ENCODE results near the gene KCNIP3.
"Not testable (repeated sequence)": the region's sequence is repeated elsewhere in the genome, so short reads cannot be mapped to it uniquely, and the experiment has no call there.

KCNIP3 gene

DNA sequence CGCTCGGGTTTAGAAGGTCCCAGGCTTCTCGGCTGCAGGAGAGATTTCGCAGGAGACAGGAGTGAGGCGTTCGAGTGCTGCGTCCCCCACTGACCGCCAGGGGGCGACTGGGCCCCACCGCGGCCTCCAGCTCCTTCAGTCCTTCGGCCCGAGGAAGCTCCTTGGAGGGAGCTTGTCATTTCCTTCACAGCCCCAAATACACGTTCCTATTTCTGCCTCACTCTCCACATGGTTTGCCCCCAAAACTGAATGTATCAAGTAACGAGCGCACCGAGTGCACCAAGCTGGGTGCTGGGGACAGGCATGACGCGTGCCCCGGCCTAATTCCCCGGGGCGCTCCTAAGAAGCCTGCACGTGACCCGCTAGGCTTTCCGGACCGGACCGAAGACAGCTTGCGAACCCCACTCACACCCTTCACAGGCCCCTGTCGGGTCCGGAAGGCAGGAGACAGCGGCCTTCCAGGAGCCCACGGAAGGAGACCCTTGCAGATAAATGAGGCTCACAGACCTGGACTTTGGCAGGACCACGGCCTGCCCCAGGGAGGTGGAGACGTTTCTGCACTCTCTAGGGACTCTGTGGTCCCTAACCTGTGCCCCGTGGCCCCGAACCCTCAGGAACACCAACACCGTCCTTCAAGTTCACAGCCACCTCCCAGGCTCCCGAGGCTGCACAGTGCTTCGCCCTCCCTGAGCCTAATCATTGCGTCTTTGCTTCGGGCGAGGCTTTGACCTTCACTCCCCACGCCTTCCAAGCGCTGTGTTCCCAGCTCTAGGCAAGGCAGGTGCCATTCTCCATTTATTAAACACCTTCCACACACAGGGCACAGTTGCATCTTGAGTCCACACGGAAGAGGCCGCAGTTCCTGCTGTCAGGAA is 92.3 kb downstream of the KCNIP3 start:
- no peak for FAIRE-seq

DNA sequence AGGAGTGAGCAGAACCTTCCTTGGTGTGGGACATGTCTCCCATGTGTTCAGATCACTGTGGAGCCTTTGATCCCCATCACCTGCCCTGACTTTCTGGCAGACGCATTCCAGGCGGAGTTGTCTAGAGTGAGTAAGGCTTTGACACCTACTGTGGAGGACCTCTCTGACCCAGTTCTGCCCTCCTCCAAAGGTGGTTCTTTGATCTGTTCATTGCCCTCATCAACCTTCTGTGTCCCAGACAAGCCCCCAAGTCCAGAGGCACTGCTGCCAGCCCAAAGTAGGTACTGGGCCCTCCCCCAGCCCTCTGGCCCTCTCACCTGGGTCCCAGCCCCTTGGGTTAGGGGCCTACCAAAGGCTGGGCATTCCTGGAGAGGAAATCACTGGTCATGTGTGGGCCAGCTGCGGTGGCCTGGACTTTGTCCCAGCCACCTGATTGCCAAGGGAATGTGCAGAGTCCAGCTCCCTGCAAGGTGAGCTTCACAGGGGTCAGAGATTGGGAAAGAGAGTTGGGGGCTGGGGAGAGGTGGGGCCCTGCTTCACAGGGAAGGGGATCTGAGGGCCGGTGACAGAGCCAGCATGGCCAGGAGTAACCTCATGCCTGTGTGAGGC is 93.2 kb downstream of the KCNIP3 start:
- no peak for FAIRE-seq

DNA sequence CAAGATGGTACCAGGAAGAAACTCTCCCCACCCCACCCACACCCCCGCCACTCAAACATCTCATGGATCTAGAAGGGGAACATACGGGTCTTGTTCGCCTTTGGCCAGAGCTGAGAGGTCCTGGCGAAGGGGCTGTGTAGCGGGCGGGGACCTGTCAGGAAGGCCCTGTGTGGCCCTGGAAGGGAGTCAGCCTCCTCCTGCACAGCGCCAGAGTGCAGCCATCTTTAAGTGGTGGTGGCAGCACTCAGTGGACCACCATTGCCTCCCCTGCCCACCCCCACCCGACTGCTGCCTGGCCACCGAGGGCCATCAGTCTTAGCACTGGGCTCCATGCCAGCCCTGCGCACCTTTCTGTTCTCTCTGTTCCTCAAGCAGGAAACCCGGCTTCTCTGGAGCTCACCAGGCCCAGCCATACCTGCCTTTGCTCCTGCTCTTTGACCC is 93.8 kb downstream of the KCNIP3 start:
- FAIRE-seq = no peak

DNA sequence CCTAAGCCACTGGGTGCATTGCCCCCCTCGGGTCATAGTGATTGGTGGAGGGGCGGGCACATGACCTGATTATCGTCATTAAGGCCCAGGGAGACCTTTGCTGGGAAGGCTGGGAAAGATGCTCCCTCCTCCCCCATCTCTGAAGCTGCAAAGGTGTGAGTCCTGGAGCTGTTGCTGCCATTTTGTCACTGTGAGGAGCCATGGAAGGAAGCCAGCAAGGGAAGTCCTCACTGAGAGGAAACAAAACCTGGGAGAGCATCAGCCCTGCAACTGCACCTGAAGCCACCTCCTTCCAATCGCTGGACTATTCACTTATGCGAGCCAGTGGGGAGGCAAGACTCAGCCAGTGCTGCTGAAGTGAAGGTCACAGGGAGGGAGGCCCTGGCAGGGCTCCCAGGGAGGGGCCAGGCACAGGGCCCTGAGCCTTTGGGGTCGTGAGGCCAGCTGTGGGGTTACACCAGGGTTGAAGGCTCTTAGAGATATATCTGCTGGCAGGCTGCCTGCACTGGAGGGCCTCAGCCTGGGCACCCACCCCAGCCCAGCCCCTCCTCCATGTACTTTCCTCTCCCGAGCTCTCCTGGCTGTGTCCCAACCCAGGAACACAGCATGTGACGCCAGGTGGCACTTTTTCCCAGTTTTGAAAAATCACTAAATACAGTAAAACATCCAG is 94.6 kb downstream of the KCNIP3 start:
- no peak for FAIRE-seq

DNA sequence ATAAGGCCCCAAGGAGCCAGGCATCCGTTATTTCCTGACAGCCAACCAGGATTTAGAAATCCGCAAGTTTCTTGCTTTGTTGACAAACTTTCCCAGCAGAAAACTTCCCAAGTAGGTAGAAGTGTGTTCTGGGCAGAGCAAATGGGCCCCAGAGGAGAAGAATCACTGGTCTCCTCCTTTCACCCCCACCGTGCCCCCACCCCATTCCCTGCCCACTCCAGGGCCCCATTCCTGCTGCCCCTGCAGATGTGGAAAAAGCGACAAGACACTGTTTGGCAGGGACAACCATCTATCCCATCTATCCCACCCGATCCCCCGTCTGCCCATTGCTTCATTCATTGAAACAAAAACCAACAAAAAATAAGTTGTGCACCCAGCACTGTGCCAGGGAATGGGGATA is 95.2 kb downstream of the KCNIP3 start:
- no peak for FAIRE-seq

DNA sequence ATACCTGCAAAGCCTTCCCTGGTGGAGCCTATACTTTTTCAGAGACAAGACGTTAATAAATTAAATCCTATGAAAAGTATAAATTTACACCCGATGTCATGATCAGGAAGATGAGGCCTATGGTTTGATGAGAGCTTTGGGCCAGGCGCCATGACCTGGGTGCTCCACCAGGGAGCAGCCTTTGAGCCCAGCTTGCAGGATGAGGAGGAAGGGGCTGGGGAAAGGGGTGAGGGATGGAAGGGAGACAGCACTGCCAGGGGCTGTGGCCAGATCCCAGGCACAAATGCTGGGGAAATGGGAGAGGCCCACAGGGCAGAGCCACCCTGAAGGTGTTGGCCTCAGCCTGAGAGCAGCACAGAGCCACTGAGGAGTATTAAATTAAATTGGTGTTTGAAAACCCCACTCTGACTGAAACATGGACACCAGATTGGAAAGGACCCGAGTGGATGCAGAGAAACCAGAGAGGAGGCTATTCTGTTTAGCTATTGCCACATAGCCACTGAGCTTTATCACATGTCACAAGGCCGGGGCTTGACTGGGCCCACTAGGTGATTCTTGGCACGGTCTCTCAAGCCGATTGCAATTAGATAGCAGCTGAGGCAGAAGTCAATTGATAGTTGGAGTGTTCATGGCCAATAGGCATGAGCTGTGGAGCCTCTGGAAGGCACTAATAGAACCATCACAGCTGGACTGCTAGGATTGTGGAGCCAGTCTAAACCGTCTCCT is 95.7 kb downstream of the KCNIP3 start:
- FAIRE-seq = no peak

DNA sequence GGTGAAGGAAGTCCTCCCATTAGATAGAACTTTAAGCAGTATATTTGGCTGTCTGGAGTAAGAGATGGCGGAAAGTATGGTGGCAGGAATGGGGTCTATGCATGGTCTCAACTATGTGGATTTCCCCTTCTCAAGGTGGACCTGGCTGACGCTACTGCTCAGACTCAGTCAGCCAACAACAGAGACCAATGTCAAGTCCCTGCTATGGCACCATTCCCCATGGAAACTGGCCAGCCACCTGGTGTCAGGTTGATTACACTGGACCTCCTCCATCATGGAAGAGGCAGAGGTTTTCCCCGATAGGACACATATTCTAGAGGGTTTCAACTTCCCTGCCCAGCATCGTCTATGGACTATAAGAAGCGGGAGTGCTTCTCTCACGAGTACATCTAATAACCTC is 96.8 kb downstream of the KCNIP3 start:
- FAIRE-seq = no peak

DNA sequence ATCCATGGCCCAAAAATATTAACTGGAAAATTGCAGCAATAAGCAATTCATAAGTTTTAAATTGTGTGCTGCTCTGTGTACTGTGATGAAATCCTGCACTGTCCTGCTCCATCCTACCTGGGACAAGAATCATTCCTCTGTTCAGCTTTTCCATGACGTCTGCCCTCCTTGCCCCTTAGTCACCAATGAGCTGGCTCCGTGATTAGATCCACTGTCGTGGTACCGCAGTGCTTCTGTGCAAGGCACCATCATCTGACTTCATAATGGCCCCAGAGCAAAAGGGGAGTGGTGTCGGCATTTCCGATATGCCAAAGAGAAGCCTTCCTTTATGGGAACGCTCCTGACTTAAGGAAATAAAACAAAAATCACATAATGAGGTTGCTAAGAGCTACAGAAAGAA is 101.9 kb downstream of the KCNIP3 start:
- FAIRE-seq = no peak

DNA sequence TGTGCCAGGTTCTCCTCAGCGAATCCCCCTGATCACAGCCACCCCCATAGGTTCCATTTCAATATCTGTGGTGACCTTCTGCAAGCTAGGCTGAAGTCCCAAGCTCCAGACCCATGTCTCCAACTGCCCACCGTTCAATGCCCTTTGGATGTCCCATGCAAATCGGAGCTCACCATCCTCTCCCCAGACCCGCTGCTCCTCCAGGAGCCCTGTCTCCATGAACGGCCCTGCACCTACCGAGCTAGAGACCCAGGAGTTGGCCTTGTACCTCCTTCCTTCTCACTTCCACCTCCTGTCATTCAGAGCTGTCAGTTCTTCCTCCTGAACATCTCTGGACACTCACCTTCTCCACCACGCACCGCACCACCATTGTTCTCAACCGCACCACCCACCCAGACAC is 104.3 kb downstream of the KCNIP3 start:
- FAIRE-seq = no peak

DNA sequence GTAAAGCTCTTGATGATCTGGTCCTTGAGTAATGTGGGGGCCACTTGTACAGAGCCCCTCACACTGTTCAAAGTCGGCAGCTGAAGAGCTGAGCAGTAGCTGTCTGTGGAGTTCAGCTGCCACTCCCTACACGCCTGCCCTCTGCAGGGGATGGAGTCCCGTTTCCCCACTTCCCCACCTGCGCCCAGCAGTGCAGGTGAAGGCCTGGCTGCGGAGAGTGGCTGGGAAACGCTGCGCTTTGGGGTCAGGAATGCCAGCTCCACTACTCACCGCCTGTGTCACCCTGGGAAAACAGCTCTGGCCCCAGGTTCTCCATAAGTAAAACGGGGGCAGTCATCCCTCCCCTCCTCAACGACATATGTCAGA is 104.8 kb downstream of the KCNIP3 start:
- FAIRE-seq = not testable (repeated sequence)

DNA sequence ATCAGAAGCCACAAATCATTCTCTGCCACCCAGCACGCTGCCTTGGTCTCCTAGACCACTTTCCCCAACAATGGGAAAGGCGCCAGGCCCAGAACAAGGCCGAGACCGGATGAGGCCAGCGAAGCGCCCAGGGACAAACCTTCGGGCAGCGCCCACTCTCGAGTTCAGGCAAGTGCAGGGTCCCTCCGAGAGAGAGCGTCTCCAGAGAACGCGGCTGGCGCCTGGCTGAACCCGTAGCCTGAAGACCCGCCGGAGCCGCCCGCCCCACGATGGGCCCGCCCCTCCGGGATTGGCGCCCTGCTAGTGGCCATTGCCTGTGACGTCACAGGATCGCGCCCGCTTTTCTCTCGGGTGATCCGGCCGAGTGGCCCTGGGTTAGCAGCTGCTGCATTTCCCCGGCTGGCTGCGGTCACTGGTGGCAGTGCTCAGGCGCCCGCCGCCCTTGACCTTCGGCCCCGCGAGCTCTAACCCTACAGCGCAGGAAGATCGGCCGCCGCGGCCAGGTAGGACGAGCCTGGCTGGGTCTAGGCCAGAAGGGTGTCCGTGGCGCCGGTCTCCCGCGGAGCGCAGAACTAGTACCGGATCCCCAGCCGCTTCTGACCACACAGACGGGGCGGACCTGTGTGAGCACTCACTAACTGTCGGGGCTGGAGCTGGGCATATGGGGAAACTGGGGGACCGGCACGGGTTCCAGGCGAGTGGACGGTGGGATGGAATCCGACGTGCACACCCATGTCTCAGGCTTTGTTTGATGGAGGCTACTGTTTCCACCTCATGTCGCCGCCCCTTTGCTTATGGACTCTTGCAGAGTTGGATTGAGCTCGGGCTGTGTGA is 105.4 kb downstream of the KCNIP3 start, which contains the start of gene FAHD2A:
Gene FAHD2A (plus strand): TSS at position 339 of the 834 bp plus-strand sequence. CDS start 2,851 bp downstream, outside the sequence.
- FAIRE-seq = no peak

DNA sequence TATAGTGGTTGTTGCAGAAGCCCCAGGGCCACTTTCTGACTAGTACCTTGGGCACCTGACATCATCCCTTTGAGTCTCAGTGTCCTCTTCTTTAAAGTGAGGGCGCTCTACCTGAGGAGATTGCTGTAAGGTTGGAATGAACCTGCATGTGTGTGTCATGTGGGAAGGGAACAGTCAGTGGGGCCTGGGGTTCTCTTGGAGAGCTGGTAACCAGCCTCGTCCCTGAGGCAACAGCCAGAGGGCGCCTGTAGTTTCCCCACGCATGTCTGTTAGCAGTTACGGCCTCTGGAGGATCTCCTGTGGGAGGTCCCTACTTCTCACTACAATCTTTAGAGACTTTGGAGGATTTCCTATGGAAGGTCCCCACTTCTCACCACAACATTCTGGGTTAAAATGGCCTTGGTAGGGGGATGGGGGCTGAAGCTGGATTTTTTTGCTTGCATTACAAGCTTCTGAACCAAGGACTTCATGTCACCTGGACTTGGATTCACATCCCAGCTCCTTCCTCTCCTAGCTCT is 106.1 kb downstream of the KCNIP3 start:
- FAIRE-seq = not testable (repeated sequence)

DNA sequence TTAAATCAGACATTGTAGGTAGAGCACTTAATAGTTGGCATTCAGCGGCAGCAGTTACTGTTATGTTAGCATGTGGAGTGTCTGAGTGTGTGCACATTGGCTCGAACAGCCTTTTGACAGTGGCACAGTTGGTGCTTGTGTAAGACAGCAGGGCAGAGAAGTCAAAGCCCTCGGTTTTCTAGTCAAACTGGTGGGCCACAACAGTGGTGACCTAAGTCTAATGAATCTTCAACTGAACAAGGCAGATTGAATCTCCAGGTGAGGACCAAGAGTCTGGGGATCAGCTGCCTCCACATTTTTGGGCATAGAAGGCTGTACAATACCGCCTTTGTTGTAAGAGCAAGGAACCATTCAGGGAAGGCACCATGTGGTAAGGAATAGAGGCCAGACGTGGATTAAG is 106.7 kb downstream of the KCNIP3 start:
- not testable (repeated sequence) for FAIRE-seq

DNA sequence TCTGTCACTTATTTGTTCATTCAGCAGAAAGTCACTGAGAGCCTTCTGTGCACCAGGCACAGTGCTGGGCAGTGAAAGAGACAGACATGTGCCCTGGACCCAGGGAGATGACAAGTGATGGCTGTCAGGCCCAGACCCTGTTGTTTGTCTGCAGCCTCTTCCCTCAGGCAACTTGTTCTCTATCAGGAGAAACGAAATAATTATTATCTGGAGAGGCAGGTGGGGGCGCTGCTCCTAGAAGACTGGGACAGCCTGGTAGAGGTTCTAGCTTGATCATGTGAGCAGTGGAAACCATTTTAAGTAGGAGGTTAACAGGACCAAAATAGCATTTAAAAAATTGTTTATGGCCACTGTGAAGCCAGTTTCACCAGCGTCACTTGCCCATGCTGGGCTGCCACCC is 107.5 kb downstream of the KCNIP3 start:
- FAIRE-seq = not testable (repeated sequence)

DNA sequence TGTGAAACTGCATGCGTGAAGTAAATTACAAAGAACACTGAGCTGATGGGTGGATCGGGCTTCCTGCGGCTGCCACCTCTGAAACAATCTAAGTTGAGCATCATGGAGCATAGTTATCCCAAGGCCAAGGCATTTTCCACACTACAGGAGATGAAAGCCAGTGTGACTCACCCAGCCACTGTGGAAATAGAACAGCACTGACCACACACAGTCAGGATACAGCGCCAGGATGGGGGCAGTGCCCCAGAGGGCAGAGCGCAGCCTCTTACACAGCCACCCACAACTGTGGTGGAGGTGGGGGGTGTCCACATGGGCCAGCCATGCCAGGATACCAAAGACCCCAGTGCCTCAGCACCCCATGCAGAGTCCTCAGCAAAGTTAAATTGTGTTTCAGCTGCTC is 114.1 kb downstream of the KCNIP3 start:
- not testable (repeated sequence) for FAIRE-seq

DNA sequence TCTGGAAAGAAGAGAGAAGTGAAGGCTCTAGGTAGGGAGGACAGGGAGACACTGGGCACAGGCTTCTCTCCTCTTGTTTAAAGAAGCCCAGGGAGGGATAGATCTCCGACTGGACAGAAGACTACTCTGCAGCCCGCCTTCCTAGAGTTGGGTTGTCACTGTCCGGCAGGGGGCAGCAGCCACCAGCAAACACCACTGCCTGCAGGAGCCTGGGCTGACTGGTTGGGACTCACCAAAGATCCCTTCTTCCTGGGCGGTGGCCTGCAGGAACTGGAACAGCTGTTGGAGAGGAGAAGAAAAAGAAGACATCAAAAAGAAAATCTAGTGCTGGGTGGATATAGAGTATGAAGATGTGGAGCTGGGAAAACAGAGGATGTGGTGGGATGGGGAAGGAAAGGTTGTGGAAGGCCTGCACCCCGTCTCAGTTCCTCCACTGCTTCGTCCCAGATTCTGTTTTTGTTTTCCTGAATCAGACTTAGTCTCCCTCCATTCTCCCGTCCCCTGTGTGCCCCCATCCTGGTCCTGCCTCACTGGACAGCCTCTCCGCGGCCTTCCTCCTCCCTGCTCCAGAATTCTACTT is 117.0 kb downstream of the KCNIP3 start:
- FAIRE-seq = not testable (repeated sequence)

DNA sequence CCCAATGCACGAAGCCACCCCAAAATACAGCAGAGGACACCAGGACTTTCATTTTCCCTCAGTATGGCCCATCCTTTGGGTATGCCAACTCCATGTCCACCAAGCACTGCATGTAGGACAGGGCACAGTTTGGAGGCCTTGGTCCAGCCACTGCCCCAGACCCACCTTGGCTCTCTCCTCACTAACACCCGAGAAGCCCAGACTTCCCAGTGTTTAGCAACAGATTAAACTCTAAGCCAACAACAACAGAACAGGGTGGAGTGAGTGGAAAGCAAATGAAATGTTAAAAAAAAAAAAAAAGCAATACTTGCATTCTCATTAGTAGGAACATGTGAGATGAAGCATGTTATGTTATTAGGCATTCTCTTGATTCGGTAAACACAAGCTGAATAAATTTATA is 118.0 kb downstream of the KCNIP3 start:
- FAIRE-seq = not testable (repeated sequence)

DNA sequence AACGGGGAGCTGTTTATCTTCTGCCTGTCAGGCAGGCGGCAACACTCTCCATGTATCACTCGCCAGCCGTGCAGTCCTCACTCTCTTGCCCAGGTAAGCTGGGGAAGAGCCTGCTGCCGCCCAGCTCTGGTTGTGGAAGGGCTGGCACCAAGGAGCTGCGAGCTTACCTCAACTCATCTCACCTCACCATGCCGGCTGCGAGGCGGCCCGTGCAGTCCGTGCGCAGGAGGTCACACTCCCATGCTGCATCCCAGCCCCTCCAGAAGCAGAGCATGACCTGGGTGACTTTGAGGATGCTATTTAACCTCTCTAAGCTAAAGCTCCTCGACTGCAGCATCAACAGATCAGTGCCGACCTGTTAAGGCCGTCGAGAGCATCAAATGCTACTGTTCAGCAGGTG is 118.4 kb downstream of the KCNIP3 start:
- not testable (repeated sequence) for FAIRE-seq

DNA sequence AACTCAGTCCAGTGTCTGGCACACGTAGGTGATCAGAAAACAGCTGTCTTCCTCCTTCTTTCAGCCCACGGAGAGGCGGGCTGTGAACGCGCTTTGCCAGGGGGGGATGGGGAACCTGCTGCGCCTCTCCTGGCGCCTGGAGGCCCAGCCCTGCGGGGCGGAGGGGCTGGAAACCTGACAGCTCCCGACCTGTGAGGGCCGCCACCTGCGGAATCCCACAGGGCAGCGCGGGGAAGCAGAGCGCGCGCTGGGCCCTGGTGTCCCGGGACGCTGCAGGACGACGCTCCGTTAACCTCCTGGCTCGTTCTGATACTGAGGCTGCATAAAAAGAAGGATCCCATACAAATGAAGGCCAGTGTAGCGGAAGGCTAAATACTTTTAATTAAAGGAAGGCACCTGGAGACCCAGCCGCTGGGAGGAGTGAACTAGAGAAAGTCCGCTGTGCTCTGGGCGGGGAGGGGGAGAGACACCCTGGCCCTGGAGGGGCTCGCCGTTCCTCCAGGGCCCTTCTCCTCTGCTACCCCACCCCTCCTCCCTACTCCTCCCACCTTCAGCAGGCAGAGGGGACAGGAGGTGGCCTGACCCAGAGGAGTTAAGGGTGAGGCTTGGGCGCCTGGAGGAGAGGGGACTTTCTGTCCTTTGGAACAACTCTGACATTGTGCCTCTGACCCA is 130.2 kb downstream of the KCNIP3 start:
- not testable (repeated sequence) for FAIRE-seq

DNA sequence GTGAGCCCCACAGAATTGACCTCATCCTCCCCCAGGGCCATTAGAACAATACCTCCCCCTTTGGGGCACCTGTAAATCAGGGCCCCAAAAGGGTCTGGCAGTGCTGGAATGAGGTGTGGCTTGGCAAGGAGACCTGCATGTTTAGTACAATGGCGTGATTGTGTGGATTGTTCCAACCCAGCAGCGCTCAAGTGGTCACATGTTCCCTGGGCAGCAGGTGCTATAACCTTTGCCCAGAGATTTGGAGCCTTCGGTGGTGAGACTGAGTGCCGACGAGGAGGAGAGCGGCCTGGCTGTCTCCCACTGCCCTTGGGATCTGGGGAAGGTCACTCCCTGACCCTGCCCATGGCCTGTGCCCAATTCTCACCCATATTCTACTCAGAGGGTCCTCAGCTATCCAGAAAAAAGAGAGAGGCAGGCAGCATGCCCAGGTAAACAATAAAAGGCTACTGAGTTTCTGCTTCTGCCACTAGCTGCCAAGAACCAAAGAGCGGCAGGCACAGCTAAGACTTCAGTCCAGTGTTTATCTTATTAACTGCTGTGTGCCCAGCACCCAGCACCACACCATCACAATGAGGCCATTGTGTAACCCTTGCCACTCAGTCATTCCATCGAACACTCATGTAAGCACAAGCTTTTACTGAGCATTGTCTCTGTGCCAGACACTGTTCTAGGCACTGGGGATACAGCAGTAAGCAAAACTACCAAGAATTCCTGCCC is 132.8 kb downstream of the KCNIP3 start:
- FAIRE-seq = not testable (repeated sequence)

All from G401.6 (cell line).